CD4-positive, alpha-beta T cell treated with Interleukin-1 beta for 1 hour (primary cell): Measurements from ENCODE around the gene CHAC1.

Experiments
- DNase-seq, 2 donors: peaks; one replicate each; pipeline ENCODE4 v3.0.0-alpha.2; 2020 to 2022

CHAC1 gene

DNA sequence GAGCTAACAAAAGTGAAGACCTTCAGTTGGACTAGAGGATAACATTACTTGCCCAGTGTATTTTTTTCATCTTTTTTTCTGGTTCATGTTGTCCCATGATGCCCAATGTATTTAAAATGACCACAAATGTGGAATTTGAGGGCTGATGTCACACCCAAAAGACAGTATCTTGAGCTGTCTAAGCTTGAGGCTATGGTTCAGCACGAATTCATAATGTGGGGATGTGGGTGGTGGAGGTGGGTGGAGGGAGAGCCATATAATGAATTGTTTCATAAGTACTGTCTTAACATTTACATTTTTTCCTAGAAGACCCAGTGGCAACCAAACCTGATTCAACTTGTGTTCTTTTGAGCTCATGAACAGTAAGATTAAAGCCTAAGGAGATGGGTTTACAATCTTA lies 37.5 kb downstream of the CHAC1 start:
- no peak for DNase-seq

- DNase-seq = no peak
Measured at GRCh38 chr15:40991355-40991754, 38.1 kb downstream of the CHAC1 start.

DNA sequence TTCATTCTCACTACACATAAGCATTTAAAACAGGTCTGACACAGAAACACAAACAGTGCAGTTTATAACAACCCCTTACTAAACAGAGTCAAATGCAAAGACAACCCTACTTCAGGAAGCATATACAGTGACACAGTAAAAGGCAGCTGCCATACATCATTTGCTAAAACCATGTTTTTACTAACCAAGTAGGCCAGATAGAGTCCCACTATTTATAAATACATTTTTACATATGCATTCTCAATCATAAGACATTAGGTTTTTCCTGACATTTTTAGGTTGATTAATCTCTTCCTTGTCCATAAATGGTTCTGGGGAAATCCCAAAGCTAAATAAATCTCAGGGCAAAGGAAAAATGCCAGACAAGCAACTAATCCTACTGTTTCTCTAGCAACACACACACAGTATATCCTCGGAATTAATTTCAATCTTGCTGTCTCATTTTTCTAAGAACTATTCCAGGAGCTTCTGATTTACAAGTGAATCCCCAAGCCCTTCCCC lies 39.0 kb downstream of the CHAC1 start:
- no peak for DNase-seq

GRCh38 chr15:40992825-40993224 lies 39.6 kb downstream of the CHAC1 start:
- DNase-seq = no peak

DNA sequence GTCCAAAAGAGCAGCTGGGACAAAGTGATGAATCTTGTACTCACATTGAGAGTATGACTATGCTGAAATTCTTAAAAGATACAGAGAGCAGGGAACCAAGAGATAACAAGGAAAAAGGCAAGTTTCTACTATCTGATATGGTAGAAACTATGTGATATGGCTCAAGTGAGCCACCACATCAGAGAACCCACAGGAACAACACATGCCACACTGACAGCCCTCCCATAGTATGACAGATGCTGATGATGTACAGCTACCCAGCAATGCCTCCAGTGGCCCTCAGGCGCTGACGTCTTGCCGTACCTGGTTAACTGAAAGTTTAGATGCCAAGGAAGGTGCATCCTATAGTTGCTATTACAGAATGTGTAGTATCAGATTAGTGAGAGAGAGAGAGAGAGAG lies 42.4 kb downstream of the CHAC1 start:
- no peak for DNase-seq

GRCh38 chr15:40999190-40999589 lies 45.9 kb downstream of the CHAC1 start:
- DNase-seq = no peak

DNA sequence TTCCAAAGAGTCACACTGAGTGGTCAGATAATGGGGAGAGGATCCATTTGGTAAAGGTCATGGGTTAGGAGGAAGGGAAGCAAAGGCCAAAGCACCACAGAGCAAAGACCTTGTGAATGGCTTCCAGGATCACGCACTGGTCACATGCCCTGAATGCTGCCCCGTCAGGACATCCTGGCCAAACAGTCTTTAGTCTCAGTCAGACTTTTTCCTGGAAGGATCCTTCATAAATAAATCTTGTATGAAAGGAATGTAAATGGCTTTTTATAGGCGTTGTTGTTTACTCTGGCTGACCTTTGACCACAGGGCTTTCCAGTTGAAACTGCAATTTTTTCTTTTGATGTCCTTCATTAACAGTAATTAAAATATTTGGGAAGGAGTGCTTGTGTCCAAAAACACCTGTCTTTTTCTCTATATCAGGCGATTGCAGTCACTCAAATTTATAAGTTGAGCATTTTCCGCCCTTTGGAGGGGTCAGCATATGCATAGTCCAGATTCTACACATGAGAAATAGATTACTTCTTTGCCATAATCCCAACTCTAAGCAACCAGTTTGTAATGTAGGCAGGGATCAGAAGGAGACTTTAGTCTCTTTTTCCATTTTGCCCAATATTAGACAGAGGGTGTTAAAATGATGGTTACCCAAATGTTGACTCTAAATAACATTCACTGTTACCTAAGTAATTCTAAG lies 48.4 kb downstream of the CHAC1 start:
- DNase-seq = no peak

- DNase-seq = no peak
Measured at GRCh38 chr15:41004490-41004889, 51.2 kb downstream of the CHAC1 start.
